ENCODE data around the gene GRAP.
"Not testable (repeated sequence)": the region's sequence is repeated elsewhere in the genome, so short reads cannot be mapped to it uniquely, and the experiment has no call there.

GRCh38 chr17:19029740-19030139, 17.0 kb downstream of the GRAP start:
- TF ChIP-seq POLR2AphosphoS5 (IDR thresholded peaks at IDR 0.05; ENCODE audit: borderline replicate concordance, low read depth, low read length); EZH2 (IDR thresholded peaks at IDR 0.05): not testable (repeated sequence)

Measured in SK-N-MC (cell line).